Fibroblast of the aortic adventitia (primary cell): Measurements from ENCODE around the gene ATP5F1B. TPM values are rescaled to one million over a fixed set of nuclear protein-coding genes. Genes with fewer than 3 reads are reported as not detected.

Experiments used
- DNase-seq: peaks from one replicate; pipeline ENCODE4 v3.0.0-alpha.2; 2010; ENCODE audit warnings: low read depth
- H3K4me3 ChIP-seq: 2 replicates; pipeline ENCODE4 v1.5.1; 2011; ENCODE audit warnings: low read depth, mild to moderate bottlenecking, control low read depth, low read length, moderate library complexity
- total RNA-seq: library from RNA; depleted of rRNA; stranded (reverse); fragments of >200 nt; gene quantifications from 2 replicates; pipeline ENCODE4 v1.2.3, GENCODE V29; 2012; ENCODE audit warnings: low replicate concordance
- TF ChIP-seq, protein P1 (sequence below): IDR thresholded peaks from 2 replicates; pipeline ENCODE4 v1.5.1; 2011; ENCODE audit warnings: mild to moderate bottlenecking, low read length, control low read depth, inconsistent platforms; ENCODE audit not compliant: insufficient read depth

Gene ATP5F1B
- total RNA-seq, 1 donor: 385 TPM

DNA sequence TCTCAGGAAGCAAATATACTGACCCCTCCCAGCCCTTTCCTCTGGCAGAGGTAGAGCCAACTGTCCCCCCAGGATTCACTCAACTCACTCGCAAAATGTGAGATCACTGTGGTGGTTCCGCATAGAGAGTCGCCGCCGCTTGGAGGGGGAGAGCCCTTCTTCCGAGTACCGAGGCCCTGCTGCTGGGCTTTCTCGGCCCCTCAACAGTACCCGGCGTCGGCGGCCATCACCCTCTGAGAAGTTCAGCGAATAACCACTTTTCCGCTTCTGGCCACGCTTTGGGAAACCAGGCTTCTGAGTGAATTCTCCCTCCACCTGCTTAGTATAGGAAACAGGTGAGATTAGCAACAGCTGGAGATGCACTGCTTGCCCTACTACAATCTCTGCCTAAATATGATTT lies 46.7 kb downstream of the ATP5F1B start:
- H3K4me3 ChIP-seq: no peak overlapping the region
- TF ChIP-seq, protein P1, sequence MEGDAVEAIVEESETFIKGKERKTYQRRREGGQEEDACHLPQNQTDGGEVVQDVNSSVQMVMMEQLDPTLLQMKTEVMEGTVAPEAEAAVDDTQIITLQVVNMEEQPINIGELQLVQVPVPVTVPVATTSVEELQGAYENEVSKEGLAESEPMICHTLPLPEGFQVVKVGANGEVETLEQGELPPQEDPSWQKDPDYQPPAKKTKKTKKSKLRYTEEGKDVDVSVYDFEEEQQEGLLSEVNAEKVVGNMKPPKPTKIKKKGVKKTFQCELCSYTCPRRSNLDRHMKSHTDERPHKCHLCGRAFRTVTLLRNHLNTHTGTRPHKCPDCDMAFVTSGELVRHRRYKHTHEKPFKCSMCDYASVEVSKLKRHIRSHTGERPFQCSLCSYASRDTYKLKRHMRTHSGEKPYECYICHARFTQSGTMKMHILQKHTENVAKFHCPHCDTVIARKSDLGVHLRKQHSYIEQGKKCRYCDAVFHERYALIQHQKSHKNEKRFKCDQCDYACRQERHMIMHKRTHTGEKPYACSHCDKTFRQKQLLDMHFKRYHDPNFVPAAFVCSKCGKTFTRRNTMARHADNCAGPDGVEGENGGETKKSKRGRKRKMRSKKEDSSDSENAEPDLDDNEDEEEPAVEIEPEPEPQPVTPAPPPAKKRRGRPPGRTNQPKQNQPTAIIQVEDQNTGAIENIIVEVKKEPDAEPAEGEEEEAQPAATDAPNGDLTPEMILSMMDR: no peak
- no peak for DNase-seq

DNA sequence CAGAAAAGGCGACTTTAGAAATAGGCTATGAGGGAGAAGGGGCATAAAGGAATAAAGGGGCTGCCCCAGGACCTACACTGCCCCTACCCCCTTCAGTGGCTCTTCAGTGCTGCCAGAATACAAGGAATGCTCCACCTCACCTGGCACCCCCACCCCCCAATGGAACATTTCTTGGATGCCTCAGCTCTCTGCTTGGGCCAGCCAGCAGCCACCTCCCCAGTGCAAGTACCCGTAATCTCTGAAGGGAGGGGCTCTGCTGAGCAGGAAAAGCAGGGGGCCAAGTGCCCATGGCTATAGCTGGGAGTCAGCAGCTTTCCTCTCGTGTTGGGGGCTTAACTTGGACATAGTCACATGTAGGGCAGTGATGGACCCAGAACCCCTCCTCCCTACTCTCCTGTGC lies 49.0 kb downstream of the ATP5F1B start:
- H3K4me3 ChIP-seq: no peak overlapping the region

DNA sequence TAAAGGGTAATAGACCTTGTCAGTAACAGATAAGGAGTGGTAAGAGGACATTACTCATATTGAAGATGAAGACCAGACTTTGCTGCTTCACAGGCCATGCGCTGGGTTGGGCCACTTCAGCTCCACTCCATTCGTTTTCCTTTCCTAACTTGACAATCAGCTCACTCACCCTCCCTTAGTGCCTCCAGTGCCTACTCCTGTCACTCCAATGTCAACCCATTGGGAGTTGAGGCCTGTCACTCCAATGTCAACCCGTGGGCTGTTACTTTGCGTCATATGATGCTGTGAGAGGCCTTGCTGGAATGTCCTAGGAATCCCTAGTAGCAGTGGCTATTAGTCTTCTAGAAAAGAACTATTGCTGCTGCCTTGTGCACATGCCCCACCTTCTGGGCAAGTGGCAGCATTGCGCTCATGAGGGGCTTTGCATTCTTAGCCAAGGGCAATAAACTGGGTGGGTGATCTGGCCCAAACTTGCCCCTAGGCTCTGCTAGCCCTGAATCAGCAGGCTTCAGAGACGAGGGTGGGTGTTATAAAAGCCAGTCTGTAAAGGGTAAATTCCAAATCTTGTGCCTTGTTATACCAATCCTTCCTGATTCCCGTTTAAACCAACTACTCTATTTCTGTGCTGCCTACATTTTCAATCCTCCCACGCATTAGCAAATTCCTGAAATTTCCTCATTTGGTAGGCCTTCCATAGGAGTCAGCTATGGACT lies 51.7 kb downstream of the ATP5F1B start:
- DNase-seq: peak; percentile 77
- no peak overlapping the region for H3K4me3 ChIP-seq
- TF ChIP-seq, protein P1: peak; percentile 90

More for the DNA sequence above, 49.0 kb downstream of the ATP5F1B start:
- no peak for DNase-seq
- TF ChIP-seq, protein P1: no peak

DNA sequence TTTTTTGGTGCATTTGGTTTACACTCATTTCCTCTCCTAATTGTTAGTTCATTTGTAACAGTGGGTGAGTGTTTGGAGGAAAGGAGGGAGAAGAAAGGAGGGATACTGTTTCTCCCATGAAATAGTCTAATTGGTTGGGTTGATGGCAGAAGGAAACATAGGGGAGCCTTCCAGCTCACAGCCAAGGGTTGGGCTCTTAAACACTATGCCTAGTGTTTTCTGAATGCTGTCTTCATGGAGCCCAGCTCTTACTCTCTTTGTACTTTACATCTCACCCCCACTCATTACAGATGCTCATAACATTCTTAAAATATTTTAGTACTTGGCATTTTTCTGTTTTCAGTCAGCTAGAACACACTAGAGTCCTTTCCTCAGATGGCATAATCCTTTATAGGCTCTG lies 53.8 kb downstream of the ATP5F1B start:
- no peak overlapping the region for H3K4me3 ChIP-seq
- DNase-seq: no peak
- TF ChIP-seq, protein P1: no peak

DNA sequence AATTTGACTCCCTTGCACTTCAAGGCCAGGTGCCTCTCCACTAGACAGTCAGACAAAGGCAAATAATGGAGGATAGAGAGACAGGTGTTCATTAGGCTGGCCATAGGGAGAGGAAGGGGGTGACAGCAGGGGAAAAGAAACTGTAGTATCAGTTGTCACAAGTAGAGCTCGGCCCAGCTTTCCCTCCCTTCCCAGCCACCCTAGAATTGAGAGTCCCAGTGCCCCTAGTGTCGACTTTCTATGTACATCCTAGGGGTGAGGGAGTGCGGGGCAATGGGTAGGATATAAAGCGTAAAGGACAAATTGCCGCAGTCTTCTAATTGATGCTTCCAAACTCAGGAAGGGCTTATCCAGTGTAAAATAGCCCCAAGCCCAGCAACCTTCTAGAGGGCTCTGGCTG lies 54.7 kb downstream of the ATP5F1B start:
- DNase-seq: no peak
- H3K4me3 ChIP-seq: no peak overlapping the region
- TF ChIP-seq, protein P1: no peak

DNA sequence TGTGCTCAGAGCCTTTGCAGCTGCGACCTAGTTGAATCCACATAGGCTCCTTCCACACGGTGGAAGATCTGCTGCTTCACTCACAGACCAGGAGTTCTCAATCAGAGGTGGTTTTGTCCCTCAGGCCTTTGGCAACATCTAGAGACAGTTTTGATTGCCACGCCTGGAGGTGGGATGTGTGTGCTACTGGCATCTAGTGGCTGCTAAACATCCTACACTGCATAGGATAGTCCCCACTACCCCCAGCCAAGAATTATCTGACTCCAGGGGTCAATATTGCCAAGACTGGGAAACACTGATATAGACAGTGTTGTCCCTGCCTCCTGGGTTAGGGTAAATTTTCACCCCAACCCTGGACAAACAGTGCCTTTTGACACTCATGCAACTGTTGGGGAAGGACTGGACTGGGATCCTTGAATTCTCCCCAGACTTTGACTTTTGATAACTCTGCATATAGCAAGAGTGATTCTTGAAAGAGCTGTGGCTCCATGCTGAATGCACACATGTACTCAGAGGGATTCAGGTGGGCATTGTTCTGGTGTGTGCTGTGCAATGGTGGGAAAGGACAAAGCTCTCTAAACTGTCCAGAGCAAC lies 55.5 kb downstream of the ATP5F1B start:
- TF ChIP-seq, protein P1: peak; percentile 36
- DNase-seq: no peak
- H3K4me3 ChIP-seq: no peak overlapping the region
